NCI-H524 treated with DMSO at 0.1 percent for 48 hours (cell line): ENCODE measurements around the gene ADORA3.
A peak's percentile ranks its signal among the peaks of the same experiment; 100 is the strongest.

Experiments used
- DNase-seq: peaks from one replicate; lab custom pipeline; 2025; lab: John Stamatoyannopoulos, UW

The ADORA3 gene

GRCh38 chr1:111474521-111474920 is 28.9 kb downstream of the ADORA3 start:
- no peak for DNase-seq

- no peak for DNase-seq
These were observed 29.3 kb downstream of the ADORA3 start for GRCh38 chr1:111474106-111474505.

GRCh38 chr1:111471538-111471937 is 31.9 kb downstream of the ADORA3 start:
- DNase-seq = no peak

- DNase-seq = no peak
These were observed 32.4 kb downstream of the ADORA3 start for GRCh38 chr1:111471012-111471411.

- no peak for DNase-seq
These were observed 32.8 kb downstream of the ADORA3 start for GRCh38 chr1:111470596-111470995.

- no peak for DNase-seq
These were observed 33.9 kb downstream of the ADORA3 start for GRCh38 chr1:111469539-111469938.

- peak; percentile 50 for DNase-seq
These were observed 34.7 kb downstream of the ADORA3 start for GRCh38 chr1:111468717-111469100.

GRCh38 chr1:111467865-111468716 is 35.3 kb downstream of the ADORA3 start:
- DNase-seq = no peak

- no peak for DNase-seq
These were observed 37.0 kb downstream of the ADORA3 start for GRCh38 chr1:111466480-111466879.

- no peak for DNase-seq
These were observed 37.7 kb downstream of the ADORA3 start for GRCh38 chr1:111465754-111466153.

GRCh38 chr1:111463029-111463683 is 40.3 kb downstream of the ADORA3 start:
- DNase-seq = no peak

- no peak for DNase-seq
These were observed 40.9 kb downstream of the ADORA3 start for GRCh38 chr1:111462370-111463028.

- DNase-seq = no peak
These were observed 41.7 kb downstream of the ADORA3 start for GRCh38 chr1:111461765-111462164.

GRCh38 chr1:111455642-111456031 is 47.8 kb downstream of the ADORA3 start:
- no peak for DNase-seq

GRCh38 chr1:111454859-111455641 is 48.4 kb downstream of the ADORA3 start:
- DNase-seq = no peak

GRCh38 chr1:111453706-111454105 is 49.7 kb downstream of the ADORA3 start:
- no peak for DNase-seq

- no peak for DNase-seq
These were observed 50.9 kb downstream of the ADORA3 start for GRCh38 chr1:111452581-111452980.

GRCh38 chr1:111450185-111450584 is 53.2 kb downstream of the ADORA3 start:
- DNase-seq = no peak

GRCh38 chr1:111449703-111450017 is 53.8 kb downstream of the ADORA3 start:
- no peak for DNase-seq
